GM19372 (cell line): Measurements from ENCODE around the gene EPB41L2.
"Not testable (repeated sequence)": the region's sequence is repeated elsewhere in the genome, so short reads cannot be mapped to it uniquely, and the experiment has no call there.

Experiments
- ATAC-seq: cut with Tn5 transposase; IDR thresholded peaks from one replicate; pipeline ENCODE4 v1.9.1; 2021; ENCODE audit warnings: mild to moderate bottlenecking, low read depth, moderate library complexity; ENCODE audit not compliant: unreplicated experiment

The EPB41L2 gene

GRCh38 chr6:131063028-131063763 is at the start of gene EPB41L2:
TSS of gene EPB41L2 (minus strand) at chr6:131063245. CDS start at chr6:130956485, 106,760 bp downstream.
- peak; percentile 80 for ATAC-seq

DNA sequence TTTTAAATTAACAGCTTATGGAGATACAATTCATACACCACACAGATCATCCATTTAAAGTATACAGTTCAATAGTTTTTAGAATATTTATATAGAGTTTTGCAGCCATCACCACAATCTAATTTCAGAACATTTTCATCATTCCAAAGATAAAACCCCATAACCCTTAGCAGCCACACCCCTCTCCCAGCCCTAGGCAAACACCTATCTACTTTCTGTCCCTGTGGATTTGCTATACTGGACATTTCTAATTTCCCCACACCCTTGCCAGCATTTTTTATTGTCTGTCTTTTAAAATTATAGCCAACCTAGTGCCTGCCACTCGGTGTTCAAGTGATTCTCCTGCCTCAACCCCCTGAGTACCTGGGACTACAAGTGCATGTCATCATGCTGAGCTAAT is 49.2 kb upstream of the EPB41L2 start:
- no peak for ATAC-seq

- ATAC-seq, result no peak
These were observed 44.1 kb upstream of the EPB41L2 start for GRCh38 chr6:131107151-131107550.

DNA sequence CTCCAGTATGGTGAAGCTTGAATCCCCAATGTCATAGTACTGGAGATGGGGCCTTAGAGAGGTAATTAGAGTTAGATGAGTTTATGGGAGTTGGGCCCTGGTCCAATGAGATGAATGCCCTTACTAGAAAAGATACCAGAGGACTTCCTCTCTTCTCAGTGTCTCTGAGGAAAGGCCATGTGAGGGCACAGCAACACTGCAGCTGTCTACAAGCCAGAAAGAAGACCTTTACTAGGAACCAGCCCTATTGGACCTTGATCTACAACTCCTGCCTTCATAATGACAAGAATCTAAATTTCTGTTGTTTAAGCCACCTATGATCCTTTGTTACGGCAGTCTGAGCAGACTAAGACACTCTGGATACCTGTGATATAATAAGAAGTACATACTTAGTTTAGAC is 40.9 kb upstream of the EPB41L2 start:
- ATAC-seq, result no peak

- no peak for ATAC-seq
These were observed 40.3 kb upstream of the EPB41L2 start for GRCh38 chr6:131103296-131103695.

GRCh38 chr6:131101911-131102680 is 39.1 kb upstream of the EPB41L2 start:
- ATAC-seq, result no peak

- no peak for ATAC-seq
These were observed 33.7 kb upstream of the EPB41L2 start for GRCh38 chr6:131096786-131097185.

DNA sequence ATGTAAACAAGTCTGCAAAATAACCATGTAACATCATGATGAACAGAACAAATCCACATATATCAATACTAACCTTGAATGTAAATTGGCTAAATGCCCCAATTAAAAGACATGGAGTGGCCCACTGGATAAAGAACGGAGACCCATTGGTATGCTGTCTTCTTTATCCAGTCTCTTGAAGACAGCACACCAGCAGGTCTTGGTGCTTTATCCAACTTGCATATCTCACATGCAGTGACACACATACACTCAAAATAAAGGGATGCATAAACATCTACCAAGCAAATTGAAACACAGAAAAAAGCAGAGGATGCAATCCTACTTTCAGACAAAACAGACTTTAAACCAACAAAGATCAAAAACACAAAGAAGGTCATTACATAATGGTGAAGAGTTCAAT is 30.3 kb upstream of the EPB41L2 start:
- no peak for ATAC-seq

- not testable (repeated sequence) for ATAC-seq
These were observed 28.9 kb upstream of the EPB41L2 start for GRCh38 chr6:131091944-131092343.

GRCh38 chr6:131090339-131090738 is 27.3 kb upstream of the EPB41L2 start:
- not testable (repeated sequence) for ATAC-seq

DNA sequence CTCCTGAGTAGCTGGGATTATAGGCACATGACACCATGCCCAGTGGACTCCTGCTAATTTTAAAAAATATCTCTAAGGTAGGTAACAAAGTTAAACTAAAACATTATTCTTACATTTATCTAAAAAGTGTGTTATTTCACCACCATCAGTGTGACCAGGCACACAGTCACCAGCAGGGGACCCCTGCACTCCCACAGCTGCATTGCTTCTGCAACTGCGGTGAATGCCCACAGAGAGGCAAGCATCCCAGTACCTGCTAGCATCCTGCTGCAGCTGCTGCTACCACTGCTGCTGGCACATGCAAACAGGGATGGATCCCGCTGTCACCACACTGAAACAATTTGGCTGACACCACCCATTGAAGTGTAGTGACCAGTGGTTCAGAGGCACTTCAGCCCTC is 21.9 kb upstream of the EPB41L2 start:
- ATAC-seq, result no peak

- ATAC-seq, result no peak
These were observed 20.6 kb upstream of the EPB41L2 start for GRCh38 chr6:131083687-131084086.

DNA sequence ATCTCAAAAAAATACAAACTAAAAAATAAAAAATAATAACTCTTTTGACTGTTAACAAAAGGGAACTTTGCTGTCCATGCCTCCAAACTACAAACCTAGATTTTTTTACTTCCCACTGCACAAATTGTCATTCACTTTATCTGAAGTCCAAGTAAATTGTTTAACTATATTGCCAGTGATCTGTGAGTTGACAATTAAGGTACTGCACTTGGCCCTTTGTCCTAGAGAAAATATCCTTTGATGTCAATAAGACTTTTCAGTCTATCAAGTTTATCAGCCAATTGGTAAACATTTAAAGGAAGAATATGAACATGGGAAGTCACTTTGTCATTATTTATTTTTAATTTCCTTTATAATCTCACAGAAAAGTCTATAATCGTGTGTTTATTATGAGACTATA is 19.3 kb upstream of the EPB41L2 start:
- no peak for ATAC-seq

- ATAC-seq, result no peak
These were observed 17.0 kb upstream of the EPB41L2 start for GRCh38 chr6:131080084-131080483.

DNA sequence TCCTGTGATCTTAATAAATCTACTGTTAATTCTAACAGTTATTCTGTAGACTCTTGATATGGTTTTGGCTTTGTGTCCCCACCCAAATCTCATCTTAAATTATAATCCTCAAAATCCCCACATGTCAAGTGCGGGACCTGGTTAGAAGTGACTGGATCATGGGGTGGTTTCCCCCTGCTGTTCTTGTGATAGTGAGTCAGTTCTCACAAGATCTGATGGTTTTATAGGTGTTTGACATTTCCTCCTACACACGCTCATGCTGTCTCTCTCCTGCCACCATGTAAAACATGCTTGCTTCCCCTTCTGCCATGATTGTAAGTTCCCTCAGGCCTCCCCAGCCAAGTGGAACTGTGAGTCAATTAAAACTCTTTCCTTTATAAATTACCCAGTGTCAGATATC is 10.5 kb upstream of the EPB41L2 start:
- ATAC-seq, result no peak

DNA sequence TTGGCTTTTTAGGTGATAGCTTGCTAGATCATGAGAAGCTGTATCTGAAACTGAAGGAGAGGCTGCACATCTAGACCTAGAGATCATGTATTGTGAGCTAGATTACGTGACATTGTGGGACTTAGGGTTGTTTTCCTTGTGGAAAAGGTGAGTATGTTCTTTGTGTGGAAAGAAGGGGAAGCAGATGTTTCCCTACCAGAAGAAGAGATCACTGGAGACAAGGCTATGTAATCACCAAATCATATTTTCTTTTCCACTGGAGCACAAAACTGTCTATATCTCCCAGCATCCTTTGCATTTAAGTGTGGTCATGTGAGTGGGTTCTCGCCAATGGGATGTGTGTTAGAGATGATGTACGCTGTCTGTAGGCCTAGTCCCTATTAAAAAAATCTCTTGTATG is 7.0 kb upstream of the EPB41L2 start:
- no peak for ATAC-seq

GRCh38 chr6:131068165-131068564 is 5.1 kb upstream of the EPB41L2 start:
- ATAC-seq, result no peak

DNA sequence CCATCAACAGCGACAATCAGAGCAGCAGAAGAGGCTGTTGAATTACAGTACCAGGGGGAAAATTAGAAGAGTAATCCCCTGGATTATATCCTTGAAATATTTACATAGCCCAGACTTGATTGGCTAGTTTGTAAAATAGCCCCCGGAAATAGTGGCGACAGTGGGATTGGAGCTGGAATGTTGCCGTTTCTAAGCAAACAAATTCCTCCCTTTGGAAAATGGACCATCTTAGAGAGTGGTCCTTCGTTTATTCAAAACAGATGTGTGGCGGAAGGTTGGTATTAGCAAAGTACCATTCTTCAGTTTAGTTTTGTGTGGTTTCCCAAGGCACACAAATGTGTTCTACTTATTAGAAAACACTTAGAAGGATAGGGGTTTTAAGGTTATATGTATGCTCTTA is 4.5 kb upstream of the EPB41L2 start:
- ATAC-seq, result no peak

GRCh38 chr6:131065824-131066171 is 2.8 kb upstream of the EPB41L2 start:
- no peak for ATAC-seq

- no peak for ATAC-seq
These were observed 2.2 kb upstream of the EPB41L2 start for GRCh38 chr6:131065112-131065823.

DNA sequence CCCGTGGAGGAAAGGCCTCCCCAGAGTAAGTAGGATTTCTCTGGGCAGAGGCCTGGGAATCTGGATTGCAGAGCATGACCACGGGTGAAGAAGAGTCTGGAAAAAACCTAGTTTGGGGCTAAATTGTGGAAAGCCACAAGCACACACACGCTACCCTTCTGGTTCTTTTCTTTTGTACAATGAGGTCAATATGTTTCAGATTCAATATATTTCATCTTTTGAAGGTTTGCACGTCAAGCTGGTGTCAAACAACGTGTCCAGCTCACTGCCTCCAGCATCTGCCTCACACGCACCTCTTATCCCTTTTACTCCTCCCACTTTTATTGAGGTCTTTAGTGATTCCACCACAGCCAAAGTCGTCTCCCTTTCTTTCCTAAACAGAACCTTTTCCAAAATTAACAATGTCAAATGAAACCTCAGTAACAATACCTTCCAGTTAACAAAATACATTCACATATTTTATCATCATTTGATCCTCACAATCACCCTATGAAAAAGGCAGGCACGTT is 773 bp upstream of the EPB41L2 start:
- peak; percentile 3 for ATAC-seq
